CD4-positive, alpha-beta T cell treated with Interferon alpha-2 for 1 hour (primary cell): ENCODE measurements around the gene TOM1L2.

Experiments used
- DNase-seq, 2 donors: peaks; one replicate each; pipeline ENCODE4 v3.0.0-alpha.2; 2020 to 2022

Gene TOM1L2

GRCh38 chr17:17970699-17971430, 1.3 kb downstream of the TOM1L2 start:
- DNase-seq = no peak

- no peak for DNase-seq
These were observed 5.8 kb downstream of the TOM1L2 start for GRCh38 chr17:17966399-17966798.

GRCh38 chr17:17965152-17965721, 7.0 kb downstream of the TOM1L2 start:
- no peak for DNase-seq

- no peak for DNase-seq
These were observed 7.5 kb downstream of the TOM1L2 start for GRCh38 chr17:17964710-17965109.

- DNase-seq = no peak
These were observed 8.3 kb downstream of the TOM1L2 start for GRCh38 chr17:17963694-17964436.

GRCh38 chr17:17963066-17963465, 9.1 kb downstream of the TOM1L2 start:
- DNase-seq = no peak

GRCh38 chr17:17960500-17961030, 11.6 kb downstream of the TOM1L2 start:
- no peak for DNase-seq

GRCh38 chr17:17959520-17960361, 12.5 kb downstream of the TOM1L2 start:
- peak in 1 of 2 donors; percentile 54 for DNase-seq

GRCh38 chr17:17958982-17959381, 13.2 kb downstream of the TOM1L2 start:
- peak in 1 of 2 donors; percentile 21 for DNase-seq

- no peak for DNase-seq
These were observed 14.7 kb downstream of the TOM1L2 start for GRCh38 chr17:17957584-17957916.

GRCh38 chr17:17955790-17956341, 16.3 kb downstream of the TOM1L2 start:
- peak in 1 of 2 donors; percentile 12 for DNase-seq

GRCh38 chr17:17954079-17954478, 18.1 kb downstream of the TOM1L2 start:
- DNase-seq = no peak

GRCh38 chr17:17952691-17953090, 19.5 kb downstream of the TOM1L2 start:
- no peak for DNase-seq

- DNase-seq = no peak
These were observed 20.7 kb downstream of the TOM1L2 start for GRCh38 chr17:17951524-17951923.

- DNase-seq = no peak
These were observed 21.4 kb downstream of the TOM1L2 start for GRCh38 chr17:17950806-17951205.

- no peak for DNase-seq
These were observed 21.9 kb downstream of the TOM1L2 start for GRCh38 chr17:17950347-17950746.

GRCh38 chr17:17947966-17948365, 24.2 kb downstream of the TOM1L2 start:
- no peak for DNase-seq

- no peak for DNase-seq
These were observed 24.9 kb downstream of the TOM1L2 start for GRCh38 chr17:17947309-17947708.

- no peak for DNase-seq
These were observed 26.1 kb downstream of the TOM1L2 start for GRCh38 chr17:17946093-17946492.

- DNase-seq = no peak
These were observed 27.5 kb downstream of the TOM1L2 start for GRCh38 chr17:17944743-17945142.

- no peak for DNase-seq
These were observed 28.0 kb downstream of the TOM1L2 start for GRCh38 chr17:17944242-17944641.

- no peak for DNase-seq
These were observed 28.8 kb downstream of the TOM1L2 start for GRCh38 chr17:17943281-17943984.
